Progenitor cell of endocrine pancreas (in vitro differentiated cells): ENCODE data around the gene MAP2K1. TPM values are rescaled to one million over a fixed set of nuclear protein-coding genes. Genes with fewer than 3 reads are reported as not detected.
A peak's percentile ranks its signal among the peaks of the same experiment; 100 is the strongest.

Experiments used
- DNase-seq: peaks from one replicate; pipeline ENCODE4 v3.0.0; 2021; ENCODE audit warnings: low spot score; ENCODE audit not compliant: unreplicated experiment
- H3K27ac Mint-ChIP-seq: 2 replicates; pipeline ENCODE4 v1.8.0; 2021; ENCODE audit warnings: mild to moderate bottlenecking, moderate library complexity, mixed read lengths
- H3K27me3 Mint-ChIP-seq: 2 replicates; pipeline ENCODE4 v1.8.0; 2021; ENCODE audit warnings: mixed read lengths
- H3K36me3 Mint-ChIP-seq: 2 replicates; pipeline ENCODE4 v1.8.0; 2022; ENCODE audit warnings: mixed read lengths; ENCODE audit not compliant: insufficient read depth
- H3K4me1 Mint-ChIP-seq: 2 replicates; pipeline ENCODE4 v1.8.0; 2021; ENCODE audit warnings: low read depth, mixed read lengths
- H3K4me3 Mint-ChIP-seq: 2 replicates; pipeline ENCODE4 v1.8.0; 2021; ENCODE audit warnings: low read depth, mild to moderate bottlenecking, moderate library complexity, mixed read lengths
- H3K9me3 Mint-ChIP-seq: 2 replicates; pipeline ENCODE4 v1.8.0; 2021; ENCODE audit warnings: low read depth, mixed read lengths
- CTCF ChIP-seq: fragments of 200-600 bp; sonication (generic); IDR thresholded peaks from one replicate; pipeline ENCODE4 v1.5.0; 2021; ENCODE audit warnings: antibody characterized with exemption, mild to moderate bottlenecking; ENCODE audit not compliant: unreplicated experiment
- total RNA-seq: library from RNA; stranded (reverse); gene quantifications from 2 replicates; pipeline ENCODE4 v1.2.1, GENCODE V29; 2021

The MAP2K1 gene
- total RNA-seq, 1 donor from 2014 or later = 28.6 TPM

DNA sequence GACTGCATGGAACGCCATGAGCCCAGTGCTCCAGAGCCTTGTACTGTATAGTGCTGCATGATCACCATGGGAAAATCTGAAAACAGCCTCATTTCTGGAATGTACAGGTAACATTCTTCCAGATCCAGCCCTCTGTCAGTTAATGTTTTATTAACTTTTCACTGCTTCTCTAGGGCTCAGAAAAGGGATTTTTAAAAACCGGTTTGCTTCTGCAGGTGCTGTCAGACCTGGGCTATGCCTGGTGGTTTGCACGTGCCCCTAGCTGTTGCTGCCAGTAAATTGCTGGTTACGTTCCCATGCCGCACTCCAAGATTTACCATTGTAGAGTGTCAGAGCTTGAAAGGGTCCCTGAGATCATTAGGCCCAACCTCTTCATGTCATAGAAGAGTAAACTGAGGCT lies 101.8 kb downstream of the MAP2K1 start:
- Mint-ChIP-seq H3K36me3 (no peaks in the 10 kb centered on the region), H3K4me1 (no peaks in the 10 kb centered on the region), H3K27me3 (no peaks in the 10 kb centered on the region), H3K9me3 (no peaks in the 10 kb centered on the region), H3K27ac (no peak overlapping the region), H3K4me3 (no peak overlapping the region)
- no peak for DNase-seq
- TF ChIP-seq CTCF = no peak

DNA sequence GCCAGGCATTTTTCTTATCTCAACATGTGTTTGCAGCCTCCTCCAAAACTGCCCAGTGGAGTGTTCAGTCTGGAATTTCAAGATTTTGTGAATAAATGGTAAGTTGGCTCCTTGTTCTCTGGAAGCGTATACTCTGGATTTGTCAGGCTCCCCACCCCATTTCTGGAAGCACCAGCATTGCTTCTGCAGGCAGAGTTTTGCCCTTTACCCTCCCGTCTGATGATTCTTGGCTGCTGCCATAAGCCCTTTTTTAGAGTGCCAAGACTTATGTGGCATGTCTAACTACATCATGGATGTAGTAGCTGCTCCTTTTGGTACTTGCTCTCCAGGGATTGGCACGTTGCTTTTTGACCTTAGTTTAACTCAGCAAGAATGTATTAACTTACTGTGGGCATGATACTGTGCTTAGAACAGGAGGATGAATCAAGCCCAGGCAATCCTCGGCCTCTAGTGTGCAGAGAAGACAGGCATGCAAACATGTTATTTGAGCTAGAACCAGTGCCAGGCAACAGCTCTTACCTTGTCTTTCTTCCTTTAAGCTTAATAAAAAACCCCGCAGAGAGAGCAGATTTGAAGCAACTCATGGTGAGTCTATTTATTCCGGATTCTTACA lies 102.6 kb downstream of the MAP2K1 start:
- Mint-ChIP-seq H3K4me1 (no peaks in the 10 kb centered on the region), H3K27me3 (no peaks in the 10 kb centered on the region), H3K36me3 (no peaks in the 10 kb centered on the region), H3K4me3 (no peak overlapping the region), H3K9me3 (no peaks in the 10 kb centered on the region), H3K27ac (no peak overlapping the region)
- no peak for DNase-seq
- TF ChIP-seq CTCF = no peak

DNA sequence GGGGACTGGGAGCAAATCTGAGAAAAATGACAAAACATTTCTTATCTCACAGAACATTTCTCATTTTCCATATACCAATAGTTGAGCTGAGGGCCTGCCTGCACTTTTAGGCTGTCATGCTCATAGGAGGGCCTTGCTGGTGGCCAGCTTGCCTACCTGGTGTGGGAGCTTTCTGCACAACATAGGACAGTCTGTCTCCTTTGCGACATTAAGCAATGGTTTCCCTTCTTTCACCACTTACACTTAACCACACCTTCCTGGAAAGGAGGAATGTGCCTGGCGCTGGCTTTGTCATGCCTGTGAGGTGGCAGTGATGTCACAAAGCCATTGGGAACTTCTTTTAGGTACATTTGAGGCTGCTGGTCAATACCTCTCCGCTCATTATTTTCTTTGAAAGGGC lies 105.1 kb downstream of the MAP2K1 start:
- TF ChIP-seq CTCF = no peak
- H3K27me3 Mint-ChIP-seq = no peaks in the 10 kb centered on the region
- H3K4me1 Mint-ChIP-seq = peaks cover 2% of the 10 kb centered on the region
- no peaks in the 10 kb centered on the region for H3K9me3 Mint-ChIP-seq
- H3K36me3 Mint-ChIP-seq = peaks cover 4% of the 10 kb centered on the region
- no peak for DNase-seq
- H3K27ac Mint-ChIP-seq = no peak overlapping the region
- no peak overlapping the region for H3K4me3 Mint-ChIP-seq

DNA sequence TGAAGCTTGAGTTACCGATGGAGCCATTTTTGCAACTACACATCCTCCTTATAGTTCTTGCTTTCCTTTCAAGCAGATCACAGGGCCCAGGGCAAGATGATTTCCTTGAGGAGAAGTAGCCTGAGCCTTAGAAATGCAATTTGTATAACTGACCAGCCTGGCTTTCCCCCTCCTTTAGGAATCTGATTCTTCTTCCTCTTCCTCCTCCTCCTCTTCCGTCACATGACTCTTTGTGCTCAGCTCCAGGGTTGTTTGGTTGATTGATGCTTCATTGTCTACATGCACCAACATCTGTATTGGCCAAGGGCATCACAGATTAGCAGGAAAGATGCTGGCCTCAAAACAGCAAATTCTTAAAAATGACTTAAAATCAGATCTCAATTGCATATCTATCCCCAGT lies 107.5 kb downstream of the MAP2K1 start:
- Mint-ChIP-seq H3K27ac (peak overlapping the region; percentile 31), H3K9me3 (no peaks in the 10 kb centered on the region), H3K4me3 (no peak overlapping the region), H3K4me1 (peaks cover 8% of the 10 kb centered on the region), H3K36me3 (peaks cover 14% of the 10 kb centered on the region), H3K27me3 (no peaks in the 10 kb centered on the region)
- no peak for DNase-seq
- TF ChIP-seq CTCF = no peak

GRCh38 chr15:66496951-66497501 lies 110.3 kb downstream of the MAP2K1 start:
- Mint-ChIP-seq H3K4me3 (peak overlapping the region; percentile 95), H3K4me1 (peaks cover 9% of the 10 kb centered on the region), H3K9me3 (no peaks in the 10 kb centered on the region), H3K27me3 (no peaks in the 10 kb centered on the region), H3K36me3 (peaks cover 27% of the 10 kb centered on the region), H3K27ac (peak overlapping the region; percentile 94)
- DNase-seq = no peak
- TF ChIP-seq CTCF = no peak
